ENCODE measurements around the gene PCDH12. TPM values are rescaled to one million over a fixed set of nuclear protein-coding genes. Genes with fewer than 3 reads are reported as not detected.

The PCDH12 gene
- total and polyA plus RNA-seq, 4 experiments from 2014 or later: 0.13 to 0.31 TPM; not detected in 2

- POLR2A ChIA-PET (ENCODE audit: partially characterized antibody): interaction anchor here (3.5 kb wide), 1 partner anchor 274 kb away, joined by 42 read pairs; no protein-coding TSS in a partner anchor
Measured at GRCh38 chr5:141966963-141967333, 8.9 kb upstream of the PCDH12 start.

GRCh38 chr5:141966275-141966962 is 8.4 kb upstream of the PCDH12 start:
- no peak for DNase-seq
- Mint-ChIP-seq H3K27ac (peak overlapping the region in 1 of 7 donors; percentile 30), H3K36me3 (peaks cover 0 to 6% of the 10 kb centered on the region in 2 donors), H3K27me3 (no peaks in the 10 kb centered on the region), H3K9me3 (no peaks in the 10 kb centered on the region), H3K4me1 (peaks cover 16 to 39% (median 25%) of the 10 kb centered on the region in 4 donors), H3K4me3 (no peak overlapping the region)
- H3K4me1 ChIP-seq (ENCODE audit: insufficient read depth, low read length): peaks cover 27% of the 10 kb centered on the region
- ChIA-PET CTCF (ENCODE audit: partially characterized antibody) (no interaction called here), POLR2A (ENCODE audit: partially characterized antibody) (no interaction called here)
- no peaks in the 10 kb centered on the region for H3K36me3 ChIP-seq (ENCODE audit: insufficient read depth, low read length)
- H3K9me3 ChIP-seq (ENCODE audit: control insufficient read depth in 1 of 2, low read length in 2 of 2): no peaks in the 10 kb centered on the region
- intact Hi-C loops (cut with micrococcal nuclease): no loop called here
- H3K27me3 ChIP-seq (ENCODE audit: insufficient read depth, low read length): no peaks in the 10 kb centered on the region
- no peak overlapping the region for H3K27ac ChIP-seq (ENCODE audit: low read depth, low read length)
- H3K4me3 ChIP-seq (ENCODE audit: low read length in 2 of 2): no peak overlapping the region

More at GRCh38 chr5:141966963-141967333, 8.9 kb upstream of the PCDH12 start:
- Histone ChIP-seq H3K4me3 (ENCODE audit: low read length in 2 of 2) (no peak overlapping the region), H3K27me3 (ENCODE audit: insufficient read depth, low read length) (no peaks in the 10 kb centered on the region), H3K4me1 (ENCODE audit: insufficient read depth, low read length) (peaks cover 23% of the 10 kb centered on the region), H3K9me3 (ENCODE audit: control insufficient read depth in 1 of 2, low read length in 2 of 2) (no peaks in the 10 kb centered on the region), H3K27ac (ENCODE audit: low read depth, low read length) (no peak overlapping the region), H3K36me3 (ENCODE audit: insufficient read depth, low read length) (peaks cover under 1% of the 10 kb centered on the region)
- Mint-ChIP-seq H3K4me3 (peak overlapping the region in 1 of 8 donors; percentile 41), H3K36me3 (peaks cover 0 to 6% of the 10 kb centered on the region in 2 donors), H3K27me3 (no peaks in the 10 kb centered on the region), H3K4me1 (peaks cover 17 to 35% (median 26%) of the 10 kb centered on the region in 4 donors), H3K27ac (peak overlapping the region in 2 of 7 donors; percentile 30 to 62), H3K9me3 (no peaks in the 10 kb centered on the region)
- no peak for DNase-seq
- intact Hi-C loops (cut with micrococcal nuclease): no loop called here
- CTCF ChIA-PET (ENCODE audit: partially characterized antibody): interaction anchor here (0.9 to 4.7 kb wide), 4 partner anchors 11 to 265 kb away, joined by 3 to 39 read pairs (median 22); partner anchors contain the start of gene NDFIP1

GRCh38 chr5:141965071-141965470 is 7.1 kb upstream of the PCDH12 start:
- H3K4me3 Mint-ChIP-seq: no peak overlapping the region

DNA sequence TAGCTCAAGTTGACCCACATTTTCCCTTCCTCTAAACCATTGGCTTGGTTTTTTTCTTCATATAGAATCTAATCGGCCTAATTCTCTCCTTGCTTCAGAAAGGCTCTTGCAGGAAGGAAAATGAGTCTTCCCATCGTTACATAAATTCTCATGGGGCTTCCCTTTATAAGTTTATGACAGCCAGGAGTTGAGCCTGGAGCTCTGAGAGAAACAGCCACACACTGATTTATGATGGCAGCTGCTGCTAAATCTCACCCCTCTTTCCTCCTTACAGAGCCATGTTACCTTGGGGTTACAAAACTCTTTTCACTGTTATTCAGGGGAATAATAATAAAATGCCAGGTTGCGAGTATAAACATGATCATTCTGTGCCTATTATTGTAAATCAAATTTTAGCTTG is 5.7 kb upstream of the PCDH12 start:
- H3K4me3 Mint-ChIP-seq: no peak overlapping the region
- no peaks in the 10 kb centered on the region for H3K36me3 ChIP-seq (ENCODE audit: insufficient read depth, low read length)
- H3K9me3 ChIP-seq (ENCODE audit: control insufficient read depth in 1 of 2, low read length in 2 of 2): no peaks in the 10 kb centered on the region
- intact Hi-C loops (cut with micrococcal nuclease): no loop called here
- H3K27me3 Mint-ChIP-seq: no peaks in the 10 kb centered on the region
- CTCF ChIA-PET (ENCODE audit: partially characterized antibody): interaction anchor here (1.3 to 9.0 kb wide), 6 partner anchors 12 to 299 kb away, joined by 3 to 250 read pairs (median 4); no protein-coding TSS in a partner anchor
- no peak for DNase-seq
- H3K9me3 Mint-ChIP-seq: no peaks in the 10 kb centered on the region
- H3K36me3 Mint-ChIP-seq: no peaks in the 10 kb centered on the region
- H3K27ac Mint-ChIP-seq: peak overlapping the region in 1 of 7 donors; percentile 64
- H3K4me1 ChIP-seq (ENCODE audit: insufficient read depth, low read length): peaks cover 39% of the 10 kb centered on the region
- no peaks in the 10 kb centered on the region for H3K27me3 ChIP-seq (ENCODE audit: insufficient read depth, low read length)
- POLR2A ChIA-PET (ENCODE audit: partially characterized antibody): interaction anchor here (0.8 to 7.3 kb wide), 5 partner anchors 12 to 1265 kb away, joined by 3 to 103 read pairs (median 3); partner anchors contain the start of gene DELE1
- peaks cover 21 to 40% (median 29%) of the 10 kb centered on the region in 4 donors for H3K4me1 Mint-ChIP-seq
- H3K27ac ChIP-seq (ENCODE audit: low read depth, low read length): no peak overlapping the region
- H3K4me3 ChIP-seq (ENCODE audit: low read length in 2 of 2): no peak overlapping the region

More at GRCh38 chr5:141965071-141965470, 7.1 kb upstream of the PCDH12 start:
- H3K36me3 Mint-ChIP-seq: peaks cover 0 to 2% of the 10 kb centered on the region in 2 donors
- CTCF ChIA-PET (ENCODE audit: partially characterized antibody): interaction anchor here (1.1 to 1.8 kb wide), 2 partner anchors 11 to 74 kb away, joined by 3 to 4 read pairs; no protein-coding TSS in a partner anchor
- H3K9me3 Mint-ChIP-seq: no peaks in the 10 kb centered on the region
- intact Hi-C loops (cut with micrococcal nuclease): no loop called here
- POLR2A ChIA-PET (ENCODE audit: partially characterized antibody): interaction anchor here (1.1 kb wide), 1 partner anchor 282 kb away, joined by 3 read pairs; no protein-coding TSS in a partner anchor
- no peak overlapping the region for H3K27ac Mint-ChIP-seq
- Histone ChIP-seq H3K9me3 (ENCODE audit: control insufficient read depth in 1 of 2, low read length in 2 of 2) (no peaks in the 10 kb centered on the region), H3K36me3 (ENCODE audit: insufficient read depth, low read length) (no peaks in the 10 kb centered on the region), H3K4me3 (ENCODE audit: low read length in 2 of 2) (no peak overlapping the region), H3K27me3 (ENCODE audit: insufficient read depth, low read length) (no peaks in the 10 kb centered on the region), H3K27ac (ENCODE audit: low read depth, low read length) (no peak overlapping the region), H3K4me1 (ENCODE audit: insufficient read depth, low read length) (peaks cover 33% of the 10 kb centered on the region)
- no peak for DNase-seq
- H3K27me3 Mint-ChIP-seq: no peaks in the 10 kb centered on the region
- peaks cover 22 to 42% (median 29%) of the 10 kb centered on the region in 4 donors for H3K4me1 Mint-ChIP-seq

DNA sequence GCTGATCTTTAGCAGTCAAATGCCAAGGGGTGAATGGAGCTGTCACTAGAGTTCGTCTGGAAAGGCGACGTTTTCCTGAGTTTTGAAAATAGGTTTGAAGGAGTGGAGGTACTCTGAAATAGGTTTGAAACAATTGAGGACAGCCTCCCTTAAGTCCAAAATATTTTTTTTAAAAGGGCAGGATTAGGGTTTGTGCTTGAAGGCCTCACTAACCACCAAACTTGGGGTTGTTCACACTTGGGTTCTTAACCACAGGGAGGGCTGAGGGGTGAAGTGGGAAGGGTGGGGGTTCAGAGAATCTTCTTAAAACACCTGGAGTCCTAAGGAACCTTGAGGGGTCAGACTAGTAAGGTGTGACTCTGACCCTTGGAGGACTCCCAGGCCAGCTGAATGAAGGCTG is 3.5 kb upstream of the PCDH12 start:
- ChIA-PET CTCF (ENCODE audit: partially characterized antibody) (interaction anchor here (0.7 to 9.0 kb wide), 62 partner anchors 9 to 752 kb away, joined by 3 to 250 read pairs (median 5); partner anchors contain the start of genes DELE1, FCHSD1, NDFIP1 and PCDH1), POLR2A (ENCODE audit: partially characterized antibody) (interaction anchor here (0.6 to 7.3 kb wide), 24 partner anchors 8 to 325 kb away, joined by 3 to 103 read pairs (median 6); partner anchors contain the start of genes ARAP3, DELE1, FCHSD1 and GNPDA1)
- peak overlapping the region; percentile 22 for H3K27ac ChIP-seq (ENCODE audit: low read depth, low read length)
- H3K27me3 Mint-ChIP-seq: no peaks in the 10 kb centered on the region
- peak overlapping the region in 2 of 8 donors; percentile 57 to 63 for H3K4me3 Mint-ChIP-seq
- peak overlapping the region in 4 of 7 donors; percentile 53 to 92 (median 80) for H3K27ac Mint-ChIP-seq
- H3K4me1 ChIP-seq (ENCODE audit: insufficient read depth, low read length): peaks cover 45% of the 10 kb centered on the region
- no peaks in the 10 kb centered on the region for H3K27me3 ChIP-seq (ENCODE audit: insufficient read depth, low read length)
- peaks cover 28 to 45% (median 36%) of the 10 kb centered on the region in 4 donors for H3K4me1 Mint-ChIP-seq
- no peak overlapping the region for H3K4me3 ChIP-seq (ENCODE audit: low read length in 2 of 2)
- H3K9me3 ChIP-seq (ENCODE audit: control insufficient read depth in 1 of 2, low read length in 2 of 2): no peaks in the 10 kb centered on the region
- intact Hi-C loops (cut with micrococcal nuclease): no loop called here
- H3K36me3 Mint-ChIP-seq: peaks cover 0 to 1% of the 10 kb centered on the region in 2 donors
- no peaks in the 10 kb centered on the region for H3K9me3 Mint-ChIP-seq
- DNase-seq: no peak
- H3K36me3 ChIP-seq (ENCODE audit: insufficient read depth, low read length): no peaks in the 10 kb centered on the region

DNA sequence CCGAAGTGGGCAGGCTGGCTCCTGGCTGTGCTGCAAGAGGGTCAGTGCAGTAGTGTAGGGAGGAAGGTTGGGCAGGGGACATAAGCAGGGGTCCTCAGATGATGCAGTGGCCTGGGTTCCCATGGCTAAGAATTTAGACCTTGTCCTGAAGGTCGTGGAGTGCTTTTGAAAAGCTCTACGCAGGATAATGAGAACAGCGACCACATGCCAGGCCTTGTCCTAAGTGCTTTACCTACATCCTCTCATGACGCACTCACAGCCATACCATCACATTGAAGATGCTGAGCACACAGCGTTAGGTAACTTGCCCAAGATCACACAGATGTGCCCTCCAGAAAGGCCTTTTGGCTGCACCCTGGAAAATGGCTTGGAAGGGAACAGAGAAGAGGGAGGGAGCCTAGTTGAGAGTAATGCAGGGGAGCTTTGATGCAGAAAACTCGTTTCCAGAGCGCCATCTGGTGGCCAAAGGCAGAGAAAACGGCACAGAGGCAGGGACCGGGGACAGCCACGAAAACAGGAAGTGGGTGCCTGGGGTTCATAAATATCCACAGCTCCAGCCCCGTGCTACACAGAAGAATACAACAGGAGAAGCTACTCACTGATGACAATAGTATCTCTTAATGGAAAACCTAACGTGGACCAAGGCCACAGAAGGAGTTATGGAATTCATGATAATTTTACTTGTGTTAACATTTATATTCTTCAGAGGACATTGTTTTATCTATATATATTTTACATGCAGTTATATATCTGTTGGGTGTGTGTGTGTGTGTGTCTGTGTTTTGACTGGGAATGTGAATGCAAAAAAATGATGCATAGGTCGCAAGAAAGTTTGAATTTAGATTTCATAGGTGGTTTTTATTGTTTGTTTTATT is 2.7 kb upstream of the PCDH12 start:
- Mint-ChIP-seq H3K4me1 (peaks cover 28 to 45% (median 38%) of the 10 kb centered on the region in 4 donors), H3K36me3 (peaks cover 0 to 4% of the 10 kb centered on the region in 2 donors), H3K4me3 (peak overlapping the region in 7 of 8 donors; percentile 33 to 66 (median 57)), H3K27me3 (no peaks in the 10 kb centered on the region), H3K9me3 (no peaks in the 10 kb centered on the region), H3K27ac (peak overlapping the region; percentile 69 to 92 (median 87))
- DNase-seq: peak; percentile 85 to 89 (median 88)
- Histone ChIP-seq H3K4me1 (ENCODE audit: insufficient read depth, low read length) (peaks cover 45% of the 10 kb centered on the region), H3K27me3 (ENCODE audit: insufficient read depth, low read length) (no peaks in the 10 kb centered on the region), H3K4me3 (ENCODE audit: low read length in 2 of 2) (no peak overlapping the region), H3K36me3 (ENCODE audit: insufficient read depth, low read length) (no peaks in the 10 kb centered on the region), H3K9me3 (ENCODE audit: control insufficient read depth in 1 of 2, low read length in 2 of 2) (no peaks in the 10 kb centered on the region), H3K27ac (ENCODE audit: low read depth, low read length) (peak overlapping the region; percentile 22)
- CTCF ChIA-PET (ENCODE audit: partially characterized antibody): interaction anchor here (0.6 to 9.0 kb wide), 68 partner anchors 10 to 833 kb away, joined by 3 to 250 read pairs (median 5); partner anchors contain the start of genes DELE1, FCHSD1, GNPDA1 and NDFIP1
- intact Hi-C loops (cut with micrococcal nuclease): loop anchor here (1.0 kb wide), 6 partner anchors 37 to 295 kb away; partner anchors contain the start of gene DELE1
- POLR2A ChIA-PET (ENCODE audit: partially characterized antibody): interaction anchor here (0.6 to 7.3 kb wide), 30 partner anchors 9 to 325 kb away, joined by 3 to 103 read pairs (median 4); partner anchors contain the start of genes ARAP3, DELE1, FCHSD1 and GNPDA1

All from CD4-positive, alpha-beta memory T cell (primary cell).